HG02623 (cell line): Measurements from ENCODE around the gene SNX15.

Source experiments
- ATAC-seq: cut with Tn5 transposase; IDR thresholded peaks from one replicate; pipeline ENCODE4 v1.9.1; 2021; ENCODE audit warnings: moderate library complexity; ENCODE audit not compliant: unreplicated experiment

SNX15 gene

GRCh38 chr11:65055538-65055937 is 28.3 kb downstream of the SNX15 start:
- no peak for ATAC-seq

- no peak for ATAC-seq
Measured at GRCh38 chr11:65056999-65057398, 29.8 kb downstream of the SNX15 start.

GRCh38 chr11:65057526-65057925 is 30.3 kb downstream of the SNX15 start:
- no peak for ATAC-seq

GRCh38 chr11:65058012-65058411 is 30.8 kb downstream of the SNX15 start:
- no peak for ATAC-seq

GRCh38 chr11:65058419-65059054 is 31.3 kb downstream of the SNX15 start, which contains the start of gene NAALADL1:
NAALADL1 (minus strand) TSS chr11:65058553; CDS start chr11:65058521, 32 bp downstream.
- ATAC-seq: no peak

- no peak for ATAC-seq
Measured at GRCh38 chr11:65059523-65059922, 32.3 kb downstream of the SNX15 start.

- no peak for ATAC-seq
Measured at GRCh38 chr11:65059959-65060824, 33.0 kb downstream of the SNX15 start.

GRCh38 chr11:65060913-65061408 is 33.7 kb downstream of the SNX15 start:
- no peak for ATAC-seq

GRCh38 chr11:65063532-65063931 is 36.3 kb downstream of the SNX15 start:
- ATAC-seq: no peak

- ATAC-seq: no peak
Measured at GRCh38 chr11:65064847-65065240, 37.6 kb downstream of the SNX15 start.

- ATAC-seq: no peak
Measured at GRCh38 chr11:65065851-65066250, 38.6 kb downstream of the SNX15 start.

GRCh38 chr11:65066315-65066714 is 39.1 kb downstream of the SNX15 start:
- no peak for ATAC-seq

GRCh38 chr11:65066805-65067291 is 39.6 kb downstream of the SNX15 start:
- ATAC-seq: no peak

GRCh38 chr11:65067446-65067845 is 40.2 kb downstream of the SNX15 start:
- ATAC-seq: no peak

GRCh38 chr11:65069217-65069616 is 42.0 kb downstream of the SNX15 start:
- ATAC-seq: no peak

GRCh38 chr11:65071907-65072630 is 44.8 kb downstream of the SNX15 start:
- no peak for ATAC-seq

- ATAC-seq: no peak
Measured at GRCh38 chr11:65072631-65072966, 45.4 kb downstream of the SNX15 start.

GRCh38 chr11:65077451-65077850 is 50.2 kb downstream of the SNX15 start:
- no peak for ATAC-seq

- ATAC-seq: no peak
Measured at GRCh38 chr11:65078151-65078550, 50.9 kb downstream of the SNX15 start.

GRCh38 chr11:65078786-65079342 is 51.6 kb downstream of the SNX15 start:
- ATAC-seq: no peak
